ENCODE results near the gene ZNF837. TPM values are rescaled to one million over a fixed set of nuclear protein-coding genes. Genes with fewer than 3 reads are reported as not detected.

The ZNF837 gene
- total and polyA plus RNA-seq, 2 of the 13 experiments (the other 11 are each of a cell fraction or from before 2014, with no cell fraction given): 0.29 to 1.3 TPM

DNA sequence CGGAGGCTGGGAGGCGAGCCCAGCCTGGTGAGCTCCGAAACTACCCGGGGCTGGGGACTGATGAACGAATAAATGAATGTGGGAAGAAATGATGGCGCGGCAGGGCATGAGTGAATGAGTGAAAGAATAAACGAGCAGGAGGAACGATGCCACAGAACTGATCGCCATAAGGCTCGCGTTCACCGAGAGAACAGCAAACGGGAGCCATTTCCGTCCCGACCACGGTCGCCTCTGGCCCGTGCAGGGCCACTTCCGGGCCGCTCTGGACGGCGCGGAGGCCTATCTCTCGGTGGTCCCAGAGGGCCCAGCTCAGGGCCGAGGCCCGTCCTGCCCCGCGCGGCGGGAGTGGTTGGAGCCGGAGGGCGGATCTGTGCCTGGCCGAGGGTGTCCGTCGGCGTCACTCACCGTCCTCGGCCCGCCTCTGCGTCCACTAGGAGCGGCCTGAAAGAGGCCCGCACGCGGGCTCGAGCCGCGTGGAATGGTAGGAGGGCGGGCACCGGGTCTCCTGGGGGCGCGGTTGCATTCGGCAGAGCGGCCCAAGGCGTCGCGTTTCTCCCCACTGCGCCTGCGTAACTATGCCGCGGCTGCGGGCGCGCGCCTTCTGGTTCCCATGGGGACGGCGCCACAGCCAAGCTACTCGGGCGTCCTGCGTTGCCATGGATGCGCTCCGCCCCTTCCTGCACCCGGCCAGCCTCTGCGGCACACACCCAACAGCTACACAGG, 18.4 kb downstream of the ZNF837 start, which contains the start of gene ZNF497 (continued):
- TF ChIP-seq, protein P1, sequence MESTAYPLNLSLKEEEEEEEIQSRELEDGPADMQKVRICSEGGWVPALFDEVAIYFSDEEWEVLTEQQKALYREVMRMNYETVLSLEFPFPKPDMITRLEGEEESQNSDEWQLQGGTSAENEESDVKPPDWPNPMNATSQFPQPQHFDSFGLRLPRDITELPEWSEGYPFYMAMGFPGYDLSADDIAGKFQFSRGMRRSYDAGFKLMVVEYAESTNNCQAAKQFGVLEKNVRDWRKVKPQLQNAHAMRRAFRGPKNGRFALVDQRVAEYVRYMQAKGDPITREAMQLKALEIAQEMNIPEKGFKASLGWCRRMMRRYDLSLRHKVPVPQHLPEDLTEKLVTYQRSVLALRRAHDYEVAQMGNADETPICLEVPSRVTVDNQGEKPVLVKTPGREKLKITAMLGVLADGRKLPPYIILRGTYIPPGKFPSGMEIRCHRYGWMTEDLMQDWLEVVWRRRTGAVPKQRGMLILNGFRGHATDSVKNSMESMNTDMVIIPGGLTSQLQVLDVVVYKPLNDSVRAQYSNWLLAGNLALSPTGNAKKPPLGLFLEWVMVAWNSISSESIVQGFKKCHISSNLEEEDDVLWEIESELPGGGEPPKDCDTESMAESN (CRISPR knock-in tag; conservative IDR thresholded peaks at IDR 0.05): peak; percentile 69
- TF ChIP-seq TBL1XR1 (IDR thresholded peaks at IDR 0.05; ENCODE audit: borderline replicate concordance, low read length, partially characterized antibody): peak; percentile 17
- TF ChIP-seq, protein P2, sequence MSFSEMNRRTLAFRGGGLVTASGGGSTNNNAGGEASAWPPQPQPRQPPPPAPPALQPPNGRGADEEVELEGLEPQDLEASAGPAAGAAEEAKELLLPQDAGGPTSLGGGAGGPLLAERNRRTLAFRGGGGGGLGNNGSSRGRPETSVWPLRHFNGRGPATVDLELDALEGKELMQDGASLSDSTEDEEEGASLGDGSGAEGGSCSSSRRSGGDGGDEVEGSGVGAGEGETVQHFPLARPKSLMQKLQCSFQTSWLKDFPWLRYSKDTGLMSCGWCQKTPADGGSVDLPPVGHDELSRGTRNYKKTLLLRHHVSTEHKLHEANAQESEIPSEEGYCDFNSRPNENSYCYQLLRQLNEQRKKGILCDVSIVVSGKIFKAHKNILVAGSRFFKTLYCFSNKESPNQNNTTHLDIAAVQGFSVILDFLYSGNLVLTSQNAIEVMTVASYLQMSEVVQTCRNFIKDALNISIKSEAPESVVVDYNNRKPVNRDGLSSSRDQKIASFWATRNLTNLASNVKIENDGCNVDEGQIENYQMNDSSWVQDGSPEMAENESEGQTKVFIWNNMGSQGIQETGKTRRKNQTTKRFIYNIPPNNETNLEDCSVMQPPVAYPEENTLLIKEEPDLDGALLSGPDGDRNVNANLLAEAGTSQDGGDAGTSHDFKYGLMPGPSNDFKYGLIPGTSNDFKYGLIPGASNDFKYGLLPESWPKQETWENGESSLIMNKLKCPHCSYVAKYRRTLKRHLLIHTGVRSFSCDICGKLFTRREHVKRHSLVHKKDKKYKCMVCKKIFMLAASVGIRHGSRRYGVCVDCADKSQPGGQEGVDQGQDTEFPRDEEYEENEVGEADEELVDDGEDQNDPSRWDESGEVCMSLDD (CRISPR knock-in tag; IDR thresholded peaks at IDR 0.05; ENCODE audit: borderline replicate concordance): no peak
- peak; percentile 88; the same call in 1 of the 2 replicates for TF ChIP-seq MEF2D (CRISPR knock-in tag; IDR thresholded peaks at IDR 0.05)
- TF ChIP-seq POLR2AphosphoS2 (IDR thresholded peaks at IDR 0.05; ENCODE audit: low read depth, low read length): no peak
- TF ChIP-seq EEA1 (CRISPR knock-in tag; IDR thresholded peaks at IDR 0.05; ENCODE audit: borderline replicate concordance): no peak
- TF ChIP-seq ZNF761 (CRISPR knock-in tag; conservative IDR thresholded peaks at IDR 0.05): 0 out of 2 replicates have a peak, but pooled peaks have one; percentile 38
- TF ChIP-seq ZMAT3 (CRISPR knock-in tag; conservative IDR thresholded peaks at IDR 0.05): peak; percentile 90; the same call in 1 of the 2 replicates
- TF ChIP-seq ZNF451 (CRISPR knock-in tag; IDR thresholded peaks at IDR 0.05): peak; percentile 41; the same call in 1 of the 2 replicates
- TF ChIP-seq SALL1 (CRISPR knock-in tag; IDR thresholded peaks at IDR 0.05): peak; percentile 56; the same call in 1 of the 2 replicates
- TF ChIP-seq NBN (conservative IDR thresholded peaks at IDR 0.05): no peak
- TF ChIP-seq, protein P3, sequence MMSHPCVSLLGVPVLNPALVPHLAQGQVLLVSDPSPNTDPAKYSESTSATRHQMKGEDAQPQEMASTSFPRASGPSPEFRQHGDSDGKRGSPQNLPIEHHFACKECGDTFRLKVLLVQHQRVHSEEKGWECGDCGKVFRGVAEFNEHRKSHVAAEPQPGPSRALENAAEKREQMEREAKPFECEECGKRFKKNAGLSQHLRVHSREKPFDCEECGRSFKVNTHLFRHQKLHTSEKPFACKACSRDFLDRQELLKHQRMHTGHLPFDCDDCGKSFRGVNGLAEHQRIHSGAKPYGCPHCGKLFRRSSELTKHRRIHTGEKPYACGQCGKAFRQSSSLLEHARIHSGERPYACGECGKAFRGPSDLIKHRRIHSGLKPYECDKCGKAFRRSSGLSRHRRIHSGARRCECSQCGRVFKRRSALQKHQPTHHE (CRISPR knock-in tag; IDR thresholded peaks at IDR 0.05; ENCODE audit: borderline replicate concordance): peak; percentile 58; the same call in 1 of the 2 replicates
- TF ChIP-seq ZNF160 (CRISPR knock-in tag; IDR thresholded peaks at IDR 0.05): peak; percentile 77; the same call in 1 of the 2 replicates
- TF ChIP-seq, protein P4, sequence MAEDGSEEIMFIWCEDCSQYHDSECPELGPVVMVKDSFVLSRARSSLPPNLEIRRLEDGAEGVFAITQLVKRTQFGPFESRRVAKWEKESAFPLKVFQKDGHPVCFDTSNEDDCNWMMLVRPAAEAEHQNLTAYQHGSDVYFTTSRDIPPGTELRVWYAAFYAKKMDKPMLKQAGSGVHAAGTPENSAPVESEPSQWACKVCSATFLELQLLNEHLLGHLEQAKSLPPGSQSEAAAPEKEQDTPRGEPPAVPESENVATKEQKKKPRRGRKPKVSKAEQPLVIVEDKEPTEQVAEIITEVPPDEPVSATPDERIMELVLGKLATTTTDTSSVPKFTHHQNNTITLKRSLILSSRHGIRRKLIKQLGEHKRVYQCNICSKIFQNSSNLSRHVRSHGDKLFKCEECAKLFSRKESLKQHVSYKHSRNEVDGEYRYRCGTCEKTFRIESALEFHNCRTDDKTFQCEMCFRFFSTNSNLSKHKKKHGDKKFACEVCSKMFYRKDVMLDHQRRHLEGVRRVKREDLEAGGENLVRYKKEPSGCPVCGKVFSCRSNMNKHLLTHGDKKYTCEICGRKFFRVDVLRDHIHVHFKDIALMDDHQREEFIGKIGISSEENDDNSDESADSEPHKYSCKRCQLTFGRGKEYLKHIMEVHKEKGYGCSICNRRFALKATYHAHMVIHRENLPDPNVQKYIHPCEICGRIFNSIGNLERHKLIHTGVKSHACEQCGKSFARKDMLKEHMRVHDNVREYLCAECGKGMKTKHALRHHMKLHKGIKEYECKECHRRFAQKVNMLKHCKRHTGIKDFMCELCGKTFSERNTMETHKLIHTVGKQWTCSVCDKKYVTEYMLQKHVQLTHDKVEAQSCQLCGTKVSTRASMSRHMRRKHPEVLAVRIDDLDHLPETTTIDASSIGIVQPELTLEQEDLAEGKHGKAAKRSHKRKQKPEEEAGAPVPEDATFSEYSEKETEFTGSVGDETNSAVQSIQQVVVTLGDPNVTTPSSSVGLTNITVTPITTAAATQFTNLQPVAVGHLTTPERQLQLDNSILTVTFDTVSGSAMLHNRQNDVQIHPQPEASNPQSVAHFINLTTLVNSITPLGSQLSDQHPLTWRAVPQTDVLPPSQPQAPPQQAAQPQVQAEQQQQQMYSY (CRISPR knock-in tag; IDR thresholded peaks at IDR 0.05): no peak; the same call in 1 of the 2 replicates
- TF ChIP-seq ZNF563 (CRISPR knock-in tag; IDR thresholded peaks at IDR 0.05): no peak; the same call in 1 of the 2 replicates
- no peak for TF ChIP-seq ZNF775 (CRISPR knock-in tag; IDR thresholded peaks at IDR 0.05; ENCODE audit: borderline replicate concordance)
- TF ChIP-seq ZNF562 (CRISPR knock-in tag; IDR thresholded peaks at IDR 0.05; ENCODE audit: borderline replicate concordance): no peak
- peak; percentile 96 for TF ChIP-seq KLF12 (CRISPR knock-in tag; IDR thresholded peaks at IDR 0.05; ENCODE audit: borderline replicate concordance)
- no peak for TF ChIP-seq SCMH1 (CRISPR knock-in tag; IDR thresholded peaks at IDR 0.05; ENCODE audit: borderline replicate concordance)
